Progenitor cell of endocrine pancreas (in vitro differentiated cells): ENCODE data around the gene MRNIP. TPM values are rescaled to one million over a fixed set of nuclear protein-coding genes. Genes with fewer than 3 reads are reported as not detected.

Experiments used
- DNase-seq: peaks from one replicate; pipeline ENCODE4 v3.0.0; 2021; ENCODE audit warnings: low spot score; ENCODE audit not compliant: unreplicated experiment
- H3K27ac Mint-ChIP-seq: 2 replicates; pipeline ENCODE4 v1.8.0; 2021; ENCODE audit warnings: mild to moderate bottlenecking, moderate library complexity, mixed read lengths
- H3K27me3 Mint-ChIP-seq: 2 replicates; pipeline ENCODE4 v1.8.0; 2021; ENCODE audit warnings: mixed read lengths
- H3K36me3 Mint-ChIP-seq: 2 replicates; pipeline ENCODE4 v1.8.0; 2022; ENCODE audit warnings: mixed read lengths; ENCODE audit not compliant: insufficient read depth
- H3K4me1 Mint-ChIP-seq: 2 replicates; pipeline ENCODE4 v1.8.0; 2021; ENCODE audit warnings: low read depth, mixed read lengths
- H3K4me3 Mint-ChIP-seq: 2 replicates; pipeline ENCODE4 v1.8.0; 2021; ENCODE audit warnings: low read depth, mild to moderate bottlenecking, moderate library complexity, mixed read lengths
- H3K9me3 Mint-ChIP-seq: 2 replicates; pipeline ENCODE4 v1.8.0; 2021; ENCODE audit warnings: low read depth, mixed read lengths
- CTCF ChIP-seq: fragments of 200-600 bp; sonication (generic); IDR thresholded peaks from one replicate; pipeline ENCODE4 v1.5.0; 2021; ENCODE audit warnings: antibody characterized with exemption, mild to moderate bottlenecking; ENCODE audit not compliant: unreplicated experiment
- total RNA-seq: library from RNA; stranded (reverse); gene quantifications from 2 replicates; pipeline ENCODE4 v1.2.1, GENCODE V29; 2021

MRNIP gene
- total RNA-seq, 1 donor from 2014 or later, result 63.4 TPM

GRCh38 chr5:179869101-179869500 lies 10.5 kb upstream of the MRNIP start:
- Mint-ChIP-seq H3K4me3 (no peak overlapping the region), H3K36me3 (peaks cover 17% of the 10 kb centered on the region), H3K27ac (no peak overlapping the region), H3K4me1 (no peaks in the 10 kb centered on the region), H3K9me3 (no peaks in the 10 kb centered on the region), H3K27me3 (no peaks in the 10 kb centered on the region)
- no peak for DNase-seq
- no peak for TF ChIP-seq CTCF

GRCh38 chr5:179868541-179868940 lies 9.9 kb upstream of the MRNIP start:
- H3K36me3 Mint-ChIP-seq, result peaks cover 19% of the 10 kb centered on the region
- no peak overlapping the region for H3K4me3 Mint-ChIP-seq
- TF ChIP-seq CTCF, result no peak
- no peaks in the 10 kb centered on the region for H3K9me3 Mint-ChIP-seq
- H3K27ac Mint-ChIP-seq, result no peak overlapping the region
- no peaks in the 10 kb centered on the region for H3K27me3 Mint-ChIP-seq
- no peaks in the 10 kb centered on the region for H3K4me1 Mint-ChIP-seq
- no peak for DNase-seq

GRCh38 chr5:179867476-179867875 lies 8.9 kb upstream of the MRNIP start:
- Mint-ChIP-seq H3K9me3 (no peaks in the 10 kb centered on the region), H3K27ac (no peak overlapping the region), H3K27me3 (no peaks in the 10 kb centered on the region), H3K4me1 (no peaks in the 10 kb centered on the region), H3K36me3 (peaks cover 27% of the 10 kb centered on the region), H3K4me3 (no peak overlapping the region)
- no peak for DNase-seq
- no peak for TF ChIP-seq CTCF

GRCh38 chr5:179867079-179867465 lies 8.5 kb upstream of the MRNIP start:
- H3K9me3 Mint-ChIP-seq, result no peaks in the 10 kb centered on the region
- H3K27ac Mint-ChIP-seq, result no peak overlapping the region

GRCh38 chr5:179866241-179867078 lies 7.8 kb upstream of the MRNIP start:
- H3K36me3 Mint-ChIP-seq, result peaks cover 30% of the 10 kb centered on the region
- no peak for TF ChIP-seq CTCF
- no peaks in the 10 kb centered on the region for H3K4me1 Mint-ChIP-seq
- no peak overlapping the region for H3K4me3 Mint-ChIP-seq
- H3K27ac Mint-ChIP-seq, result no peak overlapping the region
- no peaks in the 10 kb centered on the region for H3K9me3 Mint-ChIP-seq
- no peaks in the 10 kb centered on the region for H3K27me3 Mint-ChIP-seq
- no peak for DNase-seq

More at GRCh38 chr5:179867079-179867465, 8.5 kb upstream of the MRNIP start:
- peaks cover 29% of the 10 kb centered on the region for H3K36me3 Mint-ChIP-seq
- H3K27me3 Mint-ChIP-seq, result no peaks in the 10 kb centered on the region
- H3K4me3 Mint-ChIP-seq, result no peak overlapping the region
- TF ChIP-seq CTCF, result no peak
- no peak for DNase-seq
- H3K4me1 Mint-ChIP-seq, result no peaks in the 10 kb centered on the region
